DND-41 (cell line): ENCODE measurements around the gene ASPSCR1.

Experiments used
- ATAC-seq: fragments of 200-7000 bp; cut with Tn5 transposase; 3 replicates; pipeline ENCODE4 v1.9.1; 2021; ENCODE audit warnings: low read depth; ENCODE audit not compliant: insufficient read depth
- DNase-seq: peaks from one replicate; pipeline ENCODE4 v3.0.0-alpha.2; 2020
- H2AFZ ChIP-seq: 2 replicates; pipeline ENCODE4 v1.6.0; 2012; ENCODE audit warnings: low read depth, low read length
- H3K27ac ChIP-seq: 2 replicates; pipeline ENCODE4 v1.5.1; 2012; ENCODE audit warnings: low read length, inconsistent platforms
- H3K27me3 ChIP-seq: fragments of 200-600 bp; sonication (generic); 2 replicates; pipeline ENCODE4 v1.6.0; 2012; ENCODE audit warnings: low read length, mild to moderate bottlenecking, inconsistent platforms; ENCODE audit not compliant: insufficient read depth, poor library complexity
- H3K36me3 ChIP-seq: 2 replicates; pipeline ENCODE4 v1.5.1; 2012; ENCODE audit warnings: low read length, inconsistent platforms; ENCODE audit not compliant: insufficient read depth
- H3K4me1 ChIP-seq: 2 replicates; pipeline ENCODE4 v1.5.1; 2012; ENCODE audit warnings: mild to moderate bottlenecking, low read length; ENCODE audit not compliant: insufficient read depth
- H3K4me2 ChIP-seq: 2 replicates; pipeline ENCODE4 v1.6.0; 2012; ENCODE audit warnings: mild to moderate bottlenecking, moderate library complexity, low read length, inconsistent platforms; ENCODE audit not compliant: insufficient read depth
- H3K4me3 ChIP-seq, 2 experiments: fragments of 200-600 bp in 1 of 2; shearing (Covaris generic) in 1 of 2; 2 replicates each; pipeline ENCODE4 v1.5.1; 2012 to 2016; ENCODE audit warnings: inconsistent platforms in 2 of 2, low read length in 2 of 2, mild to moderate bottlenecking in 2 of 2, low read depth in 1 of 2, moderate library complexity in 1 of 2
- H3K79me2 ChIP-seq: 2 replicates; pipeline ENCODE4 v1.6.0; 2012; ENCODE audit warnings: low read length, inconsistent platforms; ENCODE audit not compliant: insufficient read depth
- H3K9ac ChIP-seq: 2 replicates; pipeline ENCODE4 v1.6.0; 2012; ENCODE audit warnings: low read depth, mild to moderate bottlenecking, inconsistent platforms, low read length, moderate library complexity
- H3K9me3 ChIP-seq: 2 replicates; pipeline ENCODE4 v1.5.1; 2012; ENCODE audit warnings: low read length, moderate library complexity, mild to moderate bottlenecking, inconsistent platforms; ENCODE audit not compliant: insufficient read depth, severe bottlenecking
- H4K20me1 ChIP-seq: 2 replicates; pipeline ENCODE4 v1.6.0; 2012; ENCODE audit warnings: low read length; ENCODE audit not compliant: insufficient read depth
- CTCF ChIP-seq: IDR thresholded peaks from 2 replicates; pipeline ENCODE4 v1.5.1; 2012; ENCODE audit warnings: borderline replicate concordance, low read length, moderate library complexity, mild to moderate bottlenecking; ENCODE audit not compliant: poor library complexity, severe bottlenecking; ENCODE audit errors: extremely low read depth
- EZH2 ChIP-seq: IDR thresholded peaks from 3 replicates; pipeline ENCODE4 v1.6.1; 2012; ENCODE audit warnings: borderline replicate concordance, low read depth, mild to moderate bottlenecking, moderate library complexity, low read length, inconsistent platforms; ENCODE audit not compliant: severe bottlenecking

Gene ASPSCR1

GRCh38 chr17:81998212-81998611 is 20.8 kb downstream of the ASPSCR1 start:
- H2AFZ ChIP-seq = no peak overlapping the region
- DNase-seq = no peak
- TF ChIP-seq CTCF (no peak), EZH2 (no peak)
- H4K20me1 ChIP-seq = peaks cover 4% of the 10 kb centered on the region; the same call in 1 of the 2 replicates
- H3K4me3 ChIP-seq = no peak overlapping the region
- no peak overlapping the region for H3K9ac ChIP-seq
- no peaks in the 10 kb centered on the region for H3K4me1 ChIP-seq
- no peak overlapping the region for H3K27ac ChIP-seq
- H3K36me3 ChIP-seq = no peaks in the 10 kb centered on the region
- H3K4me2 ChIP-seq = no peak overlapping the region
- H3K27me3 ChIP-seq = no peaks in the 10 kb centered on the region
- H3K79me2 ChIP-seq = no peaks in the 10 kb centered on the region
- H3K9me3 ChIP-seq = no peaks in the 10 kb centered on the region
- ATAC-seq = no peak

DNA sequence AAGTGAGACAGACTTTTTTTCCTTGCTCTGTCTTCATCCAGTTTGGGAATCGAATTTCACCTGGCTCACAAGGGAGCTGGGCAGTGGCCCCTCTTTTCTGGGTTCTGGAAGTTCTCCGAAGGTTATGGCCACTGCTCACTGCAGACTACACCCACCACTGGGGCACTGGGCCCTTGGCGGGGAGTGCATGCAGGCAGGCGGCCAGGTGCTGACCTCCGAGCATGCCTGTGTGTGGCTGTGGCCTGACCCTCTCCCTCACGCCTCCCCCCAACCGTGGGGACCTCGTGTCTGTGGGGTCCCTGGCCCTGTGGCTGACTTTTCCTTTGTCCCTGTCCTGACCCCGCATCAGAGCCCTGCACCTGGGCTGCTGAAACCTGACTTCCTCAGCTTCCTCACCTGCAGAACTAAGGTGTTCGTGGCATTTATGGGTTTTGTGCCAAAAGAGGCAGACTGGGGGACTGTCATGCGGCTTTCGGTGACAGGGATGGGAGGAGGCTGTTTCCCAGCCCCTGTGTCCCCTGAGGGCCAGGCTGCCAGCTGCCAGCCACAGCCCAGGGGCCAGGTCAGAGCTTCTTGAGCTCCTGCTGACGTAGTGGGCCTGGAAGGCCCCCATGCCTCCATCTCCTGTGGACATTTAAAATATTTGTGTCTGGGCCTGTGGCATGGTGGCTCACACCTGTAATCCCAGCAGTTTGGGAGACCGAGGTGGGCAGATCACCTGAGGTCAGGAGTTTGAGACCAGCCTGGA is 21.4 kb downstream of the ASPSCR1 start:
- 0 out of 2 replicates have a peak overlapping the region, but pooled peaks have one; percentile 21 for H3K9ac ChIP-seq
- TF ChIP-seq EZH2 (no peak), CTCF (no peak)
- no peaks in the 10 kb centered on the region for H3K4me1 ChIP-seq
- no peak overlapping the region for H2AFZ ChIP-seq
- H3K9me3 ChIP-seq = no peaks in the 10 kb centered on the region
- H3K79me2 ChIP-seq = no peaks in the 10 kb centered on the region
- no peaks in the 10 kb centered on the region for H3K36me3 ChIP-seq
- peaks cover 4% of the 10 kb centered on the region; the same call in 1 of the 2 replicates for H4K20me1 ChIP-seq
- H3K27ac ChIP-seq = no peak overlapping the region
- DNase-seq (no peak), ATAC-seq (no peak)
- no peak overlapping the region for H3K4me3 ChIP-seq
- H3K4me2 ChIP-seq = no peak overlapping the region
- H3K27me3 ChIP-seq = no peaks in the 10 kb centered on the region

- Histone ChIP-seq H3K9me3 (no peaks in the 10 kb centered on the region), H3K36me3 (no peaks in the 10 kb centered on the region), H3K4me3 (no peak overlapping the region), H3K9ac (no peak overlapping the region), H3K79me2 (no peaks in the 10 kb centered on the region), H3K4me1 (no peaks in the 10 kb centered on the region), H3K27ac (no peak overlapping the region), H2AFZ (no peak overlapping the region), H3K4me2 (no peak overlapping the region), H4K20me1 (peaks cover 4% of the 10 kb centered on the region; the same call in 1 of the 2 replicates), H3K27me3 (no peaks in the 10 kb centered on the region)
- no peak for ATAC-seq
- DNase-seq = no peak
- TF ChIP-seq CTCF (no peak), EZH2 (no peak)
Measured at GRCh38 chr17:81999587-81999975, 22.2 kb downstream of the ASPSCR1 start.
